Mucosa of rectum (tissue), 2 donors: Measurements from ENCODE around the gene KRTAP3-1.
"Not testable (repeated sequence)": the region's sequence is repeated elsewhere in the genome, so short reads cannot be mapped to it uniquely, and the experiment has no call there.

ENCODE experiments used
- H3K27ac ChIP-seq, 2 donors: one replicate each; pipeline ENCODE4 v1.7.0; 2013; ENCODE audit warnings: inconsistent platforms in 2 of 2, low read depth in 2 of 2, low read length in 2 of 2
- H3K27me3 ChIP-seq, 2 donors: one replicate each; pipeline ENCODE4 v1.7.0; 2013; ENCODE audit warnings: low read length in 2 of 2; ENCODE audit not compliant: control insufficient read depth in 2 of 2, insufficient read depth in 2 of 2
- H3K36me3 ChIP-seq, 2 donors: one replicate each; pipeline ENCODE4 v1.7.0; 2013; ENCODE audit warnings: low read length in 2 of 2; ENCODE audit not compliant: control insufficient read depth in 2 of 2, insufficient read depth in 2 of 2
- H3K4me1 ChIP-seq, 2 donors: one replicate each; pipeline ENCODE4 v1.7.0; 2013; ENCODE audit warnings: low read length in 2 of 2, mild to moderate bottlenecking in 1 of 2; ENCODE audit not compliant: control insufficient read depth in 2 of 2, insufficient read depth in 2 of 2
- H3K4me3 ChIP-seq, 2 donors: one replicate each; pipeline ENCODE4 v1.7.0; 2013; ENCODE audit warnings: low read length in 2 of 2
- H3K9ac ChIP-seq, 2 donors: one replicate each; pipeline ENCODE4 v1.7.0; 2013; ENCODE audit warnings: low read length in 2 of 2, low read depth in 1 of 2, mild to moderate bottlenecking in 1 of 2
- H3K9me3 ChIP-seq, 2 donors: one replicate each; pipeline ENCODE4 v1.7.0; 2013; ENCODE audit warnings: low read length in 2 of 2; ENCODE audit not compliant: control insufficient read depth in 2 of 2
- donor health status: healthy.
- donor health status: Normal muscosa, but diverticular disease.

Gene KRTAP3-1

GRCh38 chr17:41008811-41009210, at the start of gene KRTAP3-1:
TSS of gene KRTAP3-1 (minus strand) at chr17:41009128. CDS start at chr17:41009074, 54 bp downstream.
- H3K4me1 ChIP-seq = no peaks in the 10 kb centered on the region
- H3K4me3 ChIP-seq = no peak within 1 kb of the TSS
- H3K36me3 ChIP-seq = no peaks in the 10 kb centered on the region
- no peaks in the 10 kb centered on the region for H3K9me3 ChIP-seq
- H3K27me3 ChIP-seq = peaks cover 0 to 3% of the 10 kb centered on the region in 2 donors
- H3K27ac ChIP-seq = no peak within 1 kb of the TSS
- no peak within 1 kb of the TSS for H3K9ac ChIP-seq

GRCh38 chr17:41057547-41057946, 48.6 kb upstream of the KRTAP3-1 start:
- Histone ChIP-seq H3K9ac (no peak overlapping the region), H3K4me3 (no peak overlapping the region), H3K27ac (no peak overlapping the region), H3K4me1 (no peaks in the 10 kb centered on the region), H3K9me3 (peaks cover 0 to 3% of the 10 kb centered on the region in 2 donors), H3K36me3 (no peaks in the 10 kb centered on the region), H3K27me3 (peaks cover 6 to 7% of the 10 kb centered on the region in 2 donors)

GRCh38 chr17:41055130-41055529, 46.2 kb upstream of the KRTAP3-1 start, which contains the start of gene KRTAP2-2:
TSS of gene KRTAP2-2 (minus strand) at chr17:41055230. CDS start at chr17:41055211, 19 bp downstream.
- not testable (repeated sequence) for H3K27ac ChIP-seq, H3K9ac ChIP-seq, H3K4me3 ChIP-seq, H3K4me1 ChIP-seq, H3K27me3 ChIP-seq, H3K36me3 ChIP-seq, H3K9me3 ChIP-seq

- not testable (repeated sequence) for H3K9ac ChIP-seq, H3K9me3 ChIP-seq, H3K27ac ChIP-seq, H3K36me3 ChIP-seq, H3K27me3 ChIP-seq, H3K4me1 ChIP-seq, H3K4me3 ChIP-seq
Measured at GRCh38 chr17:41054556-41054955, 45.6 kb upstream of the KRTAP3-1 start.

GRCh38 chr17:41054025-41054424, 45.1 kb upstream of the KRTAP3-1 start:
- no peak overlapping the region for H3K4me3 ChIP-seq
- no peaks in the 10 kb centered on the region for H3K4me1 ChIP-seq
- peaks cover 0 to 3% of the 10 kb centered on the region in 2 donors for H3K9me3 ChIP-seq
- no peak overlapping the region for H3K9ac ChIP-seq
- no peak overlapping the region for H3K27ac ChIP-seq
- no peaks in the 10 kb centered on the region for H3K36me3 ChIP-seq
- peaks cover 3 to 5% of the 10 kb centered on the region in 2 donors for H3K27me3 ChIP-seq

GRCh38 chr17:41052566-41052965, 43.6 kb upstream of the KRTAP3-1 start:
- no peak overlapping the region for H3K27ac ChIP-seq
- H3K27me3 ChIP-seq = peaks cover 2 to 5% of the 10 kb centered on the region in 2 donors
- no peaks in the 10 kb centered on the region for H3K4me1 ChIP-seq
- no peak overlapping the region for H3K9ac ChIP-seq
- H3K9me3 ChIP-seq = peaks cover 0 to 2% of the 10 kb centered on the region in 2 donors
- H3K4me3 ChIP-seq = no peak overlapping the region
- no peaks in the 10 kb centered on the region for H3K36me3 ChIP-seq

- Histone ChIP-seq H3K9me3 (no peaks in the 10 kb centered on the region), H3K36me3 (no peaks in the 10 kb centered on the region), H3K9ac (no peak overlapping the region), H3K27ac (no peak overlapping the region), H3K4me3 (no peak overlapping the region), H3K27me3 (peaks cover 5% of the 10 kb centered on the region in 2 donors), H3K4me1 (no peaks in the 10 kb centered on the region)
Measured at GRCh38 chr17:41049110-41049509, 40.2 kb upstream of the KRTAP3-1 start.

GRCh38 chr17:41048441-41048840, 39.5 kb upstream of the KRTAP3-1 start:
- H3K4me3 ChIP-seq = no peak overlapping the region
- no peak overlapping the region for H3K9ac ChIP-seq
- no peaks in the 10 kb centered on the region for H3K4me1 ChIP-seq
- no peak overlapping the region for H3K27ac ChIP-seq
- H3K36me3 ChIP-seq = no peaks in the 10 kb centered on the region
- peaks cover 3 to 5% of the 10 kb centered on the region in 2 donors for H3K27me3 ChIP-seq
- no peaks in the 10 kb centered on the region for H3K9me3 ChIP-seq

- H3K27me3 ChIP-seq, H3K36me3 ChIP-seq, H3K4me1 ChIP-seq, H3K9me3 ChIP-seq, H3K9ac ChIP-seq, H3K27ac ChIP-seq, H3K4me3 ChIP-seq: not testable (repeated sequence)
Measured at GRCh38 chr17:41046735-41047465, 38.0 kb upstream of the KRTAP3-1 start, which contains the start of gene KRTAP2-1. TSS of gene KRTAP2-1 (minus strand) at chr17:41047316. CDS start at chr17:41047267, 49 bp downstream.

GRCh38 chr17:41042953-41043352, 34.0 kb upstream of the KRTAP3-1 start:
- no peaks in the 10 kb centered on the region for H3K4me1 ChIP-seq
- no peak overlapping the region for H3K27ac ChIP-seq
- H3K9ac ChIP-seq = no peak overlapping the region
- H3K4me3 ChIP-seq = no peak overlapping the region
- H3K36me3 ChIP-seq = no peaks in the 10 kb centered on the region
- peaks cover 2 to 5% of the 10 kb centered on the region in 2 donors for H3K27me3 ChIP-seq
- no peaks in the 10 kb centered on the region for H3K9me3 ChIP-seq
